ENCODE data around the gene OR13C9. TPM values are rescaled to one million over a fixed set of nuclear protein-coding genes. Genes with fewer than 3 reads are reported as not detected.
A peak's percentile ranks its signal among the peaks of the same experiment; 100 is the strongest.
"Not testable (repeated sequence)": the region's sequence is repeated elsewhere in the genome, so short reads cannot be mapped to it uniquely, and the experiment has no call there.

Gene OR13C9
- polyA plus RNA-seq (2013, experiment 1 of 2; ENCODE audit: insufficient read length), result not detected
- not detected for polyA plus RNA-seq (2013, experiment 2 of 2; ENCODE audit: insufficient read length)

GRCh38 chr9:104618104-104618503 lies at the start of gene OR13C9:
Gene OR13C9, minus strand, starts transcription at chr9:104618204. Its CDS starts 0 bp downstream, at chr9:104618204.
- DNase-seq, result no peak

DNA sequence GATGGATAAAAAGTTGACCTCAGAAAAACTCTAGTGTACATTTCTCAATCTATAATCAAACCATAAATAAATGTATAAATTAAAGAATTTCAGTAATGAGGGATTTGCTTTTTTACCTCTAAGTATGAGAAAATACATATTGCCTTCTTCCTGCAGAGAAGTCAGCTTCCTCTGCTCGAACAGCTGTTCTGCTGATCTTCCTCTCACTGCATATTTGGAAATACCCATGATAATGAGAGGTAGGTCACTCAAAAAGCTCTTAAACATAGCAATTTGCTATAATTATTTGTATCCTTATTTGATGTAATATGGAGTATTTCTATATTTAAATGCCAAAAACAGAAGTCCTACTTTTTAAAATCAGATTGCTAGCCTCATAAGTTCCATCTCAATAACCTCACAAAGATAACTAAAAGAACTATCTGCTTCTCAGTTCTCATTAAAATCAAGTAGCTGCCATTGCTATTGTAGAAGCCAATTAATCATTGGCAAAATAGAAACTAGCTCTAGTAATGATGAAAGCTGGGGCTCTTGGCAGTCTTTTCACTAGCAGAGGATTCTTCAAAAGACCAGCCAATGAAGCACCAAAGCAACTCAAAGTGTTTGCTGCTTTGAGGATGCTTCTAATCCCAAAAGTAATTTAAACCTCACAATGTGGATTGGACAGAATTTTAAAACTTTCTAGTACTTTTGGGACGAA lies 40.6 kb upstream of the OR13C9 start:
- DNase-seq, result no peak

- no peak for DNase-seq
Observed at GRCh38 chr9:104635456-104635855, 17.5 kb upstream of the OR13C9 start.

- DNase-seq, result no peak
Observed at GRCh38 chr9:104633976-104634520, 16.0 kb upstream of the OR13C9 start.

DNA sequence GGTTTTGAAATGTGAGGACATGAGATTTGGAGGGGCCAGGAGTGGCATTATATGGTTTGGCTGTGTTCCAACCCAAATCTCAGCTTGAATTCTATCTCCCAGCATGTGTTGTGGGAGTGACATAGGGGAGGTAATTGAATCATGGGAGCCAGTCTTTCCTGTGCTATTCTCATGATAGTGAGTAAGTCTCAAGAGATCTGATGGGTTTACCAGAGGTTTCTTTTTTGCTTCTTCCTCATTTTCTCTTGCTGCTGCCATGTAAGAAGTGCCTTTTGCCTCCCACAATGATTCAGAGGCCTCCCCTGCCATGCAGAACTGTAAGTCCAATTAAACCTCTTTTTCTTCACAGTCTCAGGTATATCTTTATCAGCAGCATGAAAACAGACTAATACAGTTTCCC lies 8.0 kb upstream of the OR13C9 start:
- DNase-seq, result not testable (repeated sequence)

DNA sequence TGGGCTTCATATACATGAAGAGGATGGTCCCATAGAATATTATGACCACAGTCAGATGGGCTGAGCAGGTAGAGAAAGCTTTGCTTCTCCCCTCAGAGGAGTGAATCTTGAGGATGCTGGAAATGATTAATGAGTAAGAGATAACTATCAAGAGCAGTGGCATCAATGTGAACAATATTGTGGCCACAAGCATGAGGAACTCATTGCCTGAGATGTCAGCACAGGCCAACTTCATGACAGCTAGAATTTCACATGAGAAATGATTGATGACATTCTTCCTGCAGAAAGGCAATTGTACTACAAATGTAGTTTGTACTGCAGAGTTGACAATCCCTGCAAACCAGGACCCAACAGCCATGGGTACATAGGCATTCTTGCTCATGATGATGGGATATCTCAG lies 586 bp downstream of the OR13C9 start:
- no peak for DNase-seq

DNA sequence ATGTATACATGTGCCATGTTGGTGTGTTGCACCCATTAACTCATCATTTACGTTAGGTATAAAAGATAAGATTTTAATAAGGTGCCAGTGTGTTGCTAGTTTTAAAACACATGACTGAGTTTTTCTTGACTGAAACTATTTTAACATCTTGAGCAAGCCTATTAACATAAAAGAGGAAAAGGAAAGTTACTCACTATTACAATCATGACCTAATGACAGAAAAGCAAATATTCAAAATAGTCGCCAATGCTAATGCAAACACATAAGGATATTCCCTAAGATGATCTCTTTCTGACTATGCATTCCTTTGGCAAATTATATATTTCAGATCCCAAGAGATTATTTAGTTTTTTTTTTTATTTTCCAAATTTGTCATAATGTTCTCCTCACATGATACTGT lies 6.8 kb downstream of the OR13C9 start:
- DNase-seq, result no peak

DNA sequence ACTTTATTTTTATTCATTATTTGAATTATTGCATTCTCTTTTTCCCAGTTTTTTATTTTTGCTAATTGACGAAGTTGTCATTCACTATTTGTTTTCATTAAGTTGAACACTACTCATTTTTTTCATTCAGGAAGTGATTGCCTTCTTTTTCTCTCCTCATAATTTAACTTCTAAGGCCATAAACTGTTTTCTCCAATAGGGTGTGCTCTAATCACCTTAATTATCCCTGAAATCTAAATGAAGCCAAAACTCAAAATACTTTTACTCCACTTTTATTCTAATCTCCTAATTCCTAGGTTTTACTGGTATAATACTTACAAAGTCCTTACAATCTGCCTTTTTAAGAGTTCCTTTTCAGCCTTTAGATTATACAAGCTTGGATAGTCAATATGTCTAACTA lies 9.7 kb downstream of the OR13C9 start:
- DNase-seq, result no peak

- DNase-seq, result no peak
Observed at GRCh38 chr9:104606152-104606551, 11.9 kb downstream of the OR13C9 start.

GRCh38 chr9:104605527-104605926 lies 12.5 kb downstream of the OR13C9 start, which contains the start of gene OR13C2:
Gene OR13C2, minus strand, starts transcription at chr9:104605627. Its CDS starts 0 bp downstream, at chr9:104605627.
- not testable (repeated sequence) for DNase-seq

DNA sequence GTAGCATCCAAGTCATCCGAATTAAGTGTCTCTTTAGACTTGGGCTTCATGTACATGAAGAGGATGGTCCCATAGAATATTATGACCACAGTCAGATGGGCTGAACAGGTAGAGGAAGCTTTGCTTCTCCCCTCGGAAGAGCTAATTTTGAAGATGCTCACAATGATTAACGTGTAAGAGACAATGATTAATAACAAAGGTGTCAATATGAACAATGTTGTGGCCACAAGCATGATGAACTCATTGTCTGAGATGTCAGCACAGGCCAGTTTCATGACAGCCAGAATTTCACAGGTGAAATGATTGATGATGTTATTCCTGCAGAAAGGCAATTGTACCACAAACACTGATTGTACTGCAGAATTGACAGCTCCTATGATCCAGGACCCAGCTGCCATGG lies 13.2 kb downstream of the OR13C9 start:
- DNase-seq, result no peak

GRCh38 chr9:104599313-104599712 lies 18.7 kb downstream of the OR13C9 start, which contains the start of gene OR13C5:
Gene OR13C5, minus strand, starts transcription at chr9:104599413. Its CDS starts 0 bp downstream, at chr9:104599413.
- not testable (repeated sequence) for DNase-seq

- not testable (repeated sequence) for DNase-seq
Observed at GRCh38 chr9:104598749-104599148, 19.3 kb downstream of the OR13C9 start.

- DNase-seq, result no peak
Observed at GRCh38 chr9:104589626-104590025, 28.4 kb downstream of the OR13C9 start.

GRCh38 chr9:104586496-104587180 lies 31.4 kb downstream of the OR13C9 start:
- DNase-seq, result peak; percentile 32

DNA sequence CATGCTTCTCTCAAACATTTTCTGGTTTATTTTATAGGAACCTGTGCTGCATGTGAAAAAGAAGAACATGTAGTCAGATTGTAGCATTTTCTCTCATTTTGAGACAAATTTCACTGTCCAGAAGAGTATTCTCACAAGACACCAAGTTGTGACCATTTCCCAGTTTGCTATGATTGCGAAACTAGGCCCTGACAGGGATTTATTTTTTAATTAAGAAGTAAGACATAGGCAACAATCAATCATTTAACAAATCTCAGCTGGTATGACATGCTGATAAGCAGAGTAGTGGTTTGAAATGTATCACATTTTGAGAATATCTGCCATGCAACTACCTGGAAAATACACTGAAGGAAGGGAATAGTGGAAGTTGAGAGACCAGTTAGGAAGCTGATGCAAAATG lies 37.4 kb downstream of the OR13C9 start:
- no peak for DNase-seq

GRCh38 chr9:104577263-104577662 lies 40.7 kb downstream of the OR13C9 start:
- DNase-seq, result no peak

GRCh38 chr9:104575456-104575855 lies 42.5 kb downstream of the OR13C9 start:
- no peak for DNase-seq

- no peak for DNase-seq
Observed at GRCh38 chr9:104572612-104573011, 45.4 kb downstream of the OR13C9 start.

GRCh38 chr9:104568868-104569267 lies 49.1 kb downstream of the OR13C9 start, which contains the start of gene OR13C8:
Gene OR13C8, plus strand, starts transcription at chr9:104569168. Its CDS starts 0 bp downstream, at chr9:104569168.
- DNase-seq, result no peak
